Measurements from ENCODE around the gene CCDC33.

Gene CCDC33

GRCh38 chr15:74235962-74236361 is at the start of gene CCDC33:
CCDC33 (plus strand) TSS chr15:74236326; CDS start chr15:74236720, 394 bp downstream.
- peak; percentile 58 for DNase-seq

DNA sequence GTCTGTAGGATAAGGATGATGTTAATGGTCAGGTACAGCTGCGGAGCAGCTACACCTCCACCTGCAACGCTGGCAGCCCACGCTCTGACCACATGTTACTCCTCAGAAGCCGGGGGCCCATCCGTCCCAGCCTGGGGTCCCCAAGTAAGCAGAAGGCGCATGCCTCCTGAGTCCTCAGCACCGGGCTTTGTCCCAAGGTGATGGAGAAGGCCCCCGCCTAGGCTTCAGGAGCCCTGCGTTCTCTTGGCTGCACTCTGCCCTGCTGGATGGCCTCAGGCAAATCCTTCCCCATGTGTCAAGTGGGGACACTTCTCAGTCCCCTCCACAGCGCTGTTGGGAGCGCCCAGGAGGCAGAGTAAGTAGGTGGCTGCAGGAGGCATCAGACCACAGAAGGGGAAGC is 47.9 kb upstream of the CCDC33 start:
- no peak for DNase-seq

- no peak for DNase-seq
These were observed 44.3 kb upstream of the CCDC33 start for GRCh38 chr15:74191798-74192197.

GRCh38 chr15:74192751-74193150 is 43.4 kb upstream of the CCDC33 start:
- DNase-seq: no peak

DNA sequence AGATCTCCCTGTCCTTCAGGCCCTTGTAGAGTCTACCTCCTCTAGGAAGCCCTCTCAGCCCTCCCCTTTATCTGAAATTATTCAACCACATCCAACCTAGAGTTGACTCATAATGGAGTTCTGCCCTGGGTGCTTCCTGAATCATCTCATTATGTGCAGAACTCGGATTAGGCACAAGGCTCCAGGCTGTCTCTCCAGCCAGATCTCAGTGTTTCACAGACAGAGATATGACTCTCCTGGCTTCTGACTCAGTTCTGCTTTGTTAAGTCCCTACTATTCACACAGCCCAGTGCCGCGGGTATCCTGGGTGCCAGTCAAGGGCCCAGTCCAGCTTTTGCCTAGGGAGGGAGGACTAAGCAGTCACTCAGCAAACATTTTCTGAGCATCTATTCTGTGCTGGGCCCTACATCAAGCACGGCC is 42.8 kb upstream of the CCDC33 start:
- DNase-seq: no peak

DNA sequence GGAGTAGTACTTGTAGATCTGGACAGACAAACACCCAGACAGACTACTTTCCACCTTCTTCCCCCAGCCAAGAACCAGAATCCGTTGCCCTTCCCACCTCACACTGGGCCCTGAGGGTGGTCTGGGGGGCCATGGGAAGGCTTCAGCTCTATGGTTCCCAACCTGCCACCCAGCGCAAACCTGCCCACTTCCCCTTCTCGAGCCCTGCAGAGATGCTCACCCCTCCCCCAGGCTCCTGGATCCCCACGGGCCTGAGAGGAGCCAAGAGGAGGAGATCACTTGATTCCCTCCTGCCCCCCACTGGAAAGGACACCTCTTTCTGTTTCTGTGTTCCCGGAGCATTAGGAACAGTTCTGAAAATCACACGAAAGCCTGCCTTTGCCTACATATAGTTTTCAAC is 42.2 kb upstream of the CCDC33 start:
- DNase-seq: no peak

GRCh38 chr15:74194572-74195559 is 41.3 kb upstream of the CCDC33 start:
- no peak for DNase-seq

DNA sequence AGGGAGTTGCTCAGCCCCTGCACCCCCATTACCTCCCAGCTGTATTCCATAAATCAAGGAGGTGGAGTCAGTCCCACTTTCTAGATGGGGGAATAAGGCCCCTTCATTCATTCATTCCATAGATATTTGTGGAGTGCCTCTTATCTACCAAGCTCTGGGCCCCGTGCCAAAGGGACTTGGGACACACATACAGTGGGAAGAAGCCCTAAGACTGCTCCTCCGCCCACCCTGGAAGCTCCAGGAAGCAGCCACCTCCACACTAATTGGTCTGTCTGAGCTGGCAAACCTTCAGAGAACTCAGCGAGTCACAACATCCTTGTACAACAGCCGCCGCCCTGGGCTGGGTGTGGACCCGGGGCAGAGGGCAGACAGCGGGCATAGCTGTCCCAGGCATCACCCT is 40.0 kb upstream of the CCDC33 start:
- no peak for DNase-seq

DNA sequence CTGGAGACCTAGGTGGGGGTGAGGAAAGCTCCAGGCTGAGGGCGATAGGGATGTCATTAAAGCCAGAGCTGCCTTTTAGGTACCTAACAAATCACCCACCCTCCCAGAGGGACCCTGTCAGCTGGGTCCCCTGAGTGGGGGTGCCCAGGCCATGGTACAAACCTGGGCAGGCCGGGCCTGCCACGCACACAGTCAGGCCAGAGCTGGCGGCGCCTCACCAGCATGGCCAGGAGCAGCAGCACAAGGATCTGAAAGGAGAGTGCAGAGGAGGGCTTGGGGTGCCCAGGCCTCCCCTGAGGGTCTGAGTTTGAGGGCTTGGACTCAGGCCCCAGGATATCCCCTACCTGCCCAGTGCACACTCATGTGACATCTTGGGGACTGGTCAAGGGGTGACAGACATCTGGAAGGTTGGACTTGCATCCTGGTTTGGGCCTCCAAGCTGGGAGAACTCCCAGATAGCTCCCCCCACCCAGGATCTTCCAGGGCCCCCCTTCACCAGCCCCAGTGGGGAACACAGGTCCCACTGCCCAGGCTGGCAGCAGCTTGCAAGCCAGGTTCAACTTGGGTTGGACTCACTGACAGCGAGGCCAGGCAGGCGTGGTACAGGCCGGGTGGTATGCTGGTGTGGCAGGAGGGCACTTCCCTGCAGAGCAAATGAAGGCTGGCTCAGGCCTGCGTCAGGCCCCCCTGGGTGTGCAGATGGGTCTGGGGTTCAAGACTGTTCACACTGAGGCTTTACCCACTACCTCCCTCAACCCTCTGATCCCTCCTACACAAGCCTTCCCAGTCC is 38.8 kb upstream of the CCDC33 start:
- no peak for DNase-seq

- no peak for DNase-seq
These were observed 36.9 kb upstream of the CCDC33 start for GRCh38 chr15:74199297-74199652.

DNA sequence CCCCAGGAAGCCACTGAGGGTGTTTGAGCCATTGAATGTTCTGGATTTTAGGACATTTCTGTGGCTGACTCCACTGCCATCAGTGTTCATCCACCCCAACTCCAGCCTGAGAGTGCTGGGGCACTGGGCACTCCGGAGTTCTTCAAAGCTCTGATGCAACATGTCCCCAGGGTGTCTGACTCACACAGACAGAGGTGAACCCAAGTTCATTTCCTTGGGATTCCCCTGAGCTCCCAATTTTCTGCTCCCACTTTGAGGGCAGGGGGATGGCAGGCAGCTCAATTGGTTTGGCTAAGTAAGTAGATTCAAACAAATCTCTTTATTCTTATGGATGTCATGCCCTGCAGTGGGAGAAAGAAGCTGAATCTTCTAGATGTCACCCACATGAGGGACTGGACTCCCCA is 35.7 kb upstream of the CCDC33 start:
- DNase-seq: no peak

DNA sequence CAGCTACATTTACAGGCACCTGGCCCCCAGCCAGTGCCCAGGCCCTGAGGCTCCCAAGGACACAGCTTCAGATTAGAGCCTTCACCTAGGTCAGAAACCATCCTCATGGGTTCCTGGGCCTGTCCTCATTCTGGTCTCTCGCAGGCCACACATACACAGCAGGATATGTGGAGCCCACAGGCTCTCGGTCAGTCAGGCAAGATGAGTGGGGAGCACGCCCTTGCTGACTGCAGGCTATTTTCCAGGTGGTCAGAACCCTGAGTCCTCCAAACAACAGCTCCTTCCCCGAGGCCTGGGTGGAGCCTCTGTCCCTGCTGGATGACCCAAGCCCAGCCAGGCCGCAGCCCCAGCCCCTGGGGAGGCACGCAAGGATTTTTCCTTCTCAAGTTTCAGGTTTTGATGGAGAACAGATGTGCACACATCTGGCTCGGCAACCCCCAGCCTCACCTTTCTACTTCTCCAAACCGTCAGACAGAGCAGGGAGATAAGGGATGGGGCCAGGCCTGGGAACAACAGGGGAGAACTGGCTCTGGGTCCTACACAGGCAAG is 35.2 kb upstream of the CCDC33 start:
- no peak for DNase-seq

GRCh38 chr15:74201710-74202420 is 34.3 kb upstream of the CCDC33 start:
- no peak for DNase-seq

GRCh38 chr15:74202452-74203401 is 33.4 kb upstream of the CCDC33 start, which contains the start of gene STRA6:
STRA6 (minus strand) TSS chr15:74202787; CDS start chr15:74202267, 520 bp downstream.
- DNase-seq: peak; percentile 61

DNA sequence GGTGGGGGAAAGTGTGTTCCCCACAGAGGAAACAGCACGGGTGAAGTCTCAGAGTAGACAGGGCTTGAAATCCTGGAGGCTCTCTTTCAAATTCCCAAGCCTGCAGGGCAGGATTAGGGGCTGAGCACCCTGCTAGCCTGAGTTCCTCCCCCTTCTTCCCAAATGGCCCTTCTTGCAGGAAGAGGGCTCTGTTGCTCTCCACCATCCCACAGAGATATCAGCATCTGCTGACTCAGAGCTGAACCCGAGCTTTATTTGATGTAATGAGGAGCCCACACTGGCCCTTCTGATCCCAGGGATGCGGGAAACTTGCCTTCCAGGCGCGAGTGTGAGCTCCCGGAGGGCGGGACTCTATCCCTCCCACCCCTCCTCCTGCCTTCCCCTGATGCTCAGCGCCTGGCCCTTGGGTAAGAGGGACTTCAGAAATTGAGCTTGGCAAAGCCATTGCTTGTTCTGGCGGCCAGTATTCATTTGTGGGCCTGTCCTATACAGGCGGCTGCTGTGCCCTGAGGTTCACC is 32.2 kb upstream of the CCDC33 start:
- DNase-seq: no peak

DNA sequence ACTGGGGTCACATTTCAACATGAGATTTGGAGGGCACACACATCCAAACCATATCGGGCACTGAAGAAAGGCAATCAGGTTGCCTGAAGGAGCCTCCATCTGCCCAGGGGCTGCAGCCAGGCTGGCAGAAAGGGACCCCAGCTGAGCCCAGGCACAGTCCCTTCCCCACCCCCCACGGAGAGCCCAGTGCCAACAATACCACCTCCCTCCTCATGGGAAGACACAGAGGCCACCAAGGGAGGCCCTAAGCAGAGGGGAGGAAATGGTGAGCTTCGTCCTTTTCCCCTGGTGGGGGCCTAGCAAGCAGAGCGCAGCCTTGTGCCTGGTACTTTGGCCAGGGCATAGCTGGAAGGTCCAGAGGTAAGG is 30.6 kb upstream of the CCDC33 start:
- no peak for DNase-seq

GRCh38 chr15:74206801-74207281 is 29.3 kb upstream of the CCDC33 start:
- no peak for DNase-seq

- DNase-seq: no peak
These were observed 28.3 kb upstream of the CCDC33 start for GRCh38 chr15:74207652-74208440.

GRCh38 chr15:74208496-74208895 is 27.6 kb upstream of the CCDC33 start:
- DNase-seq: no peak

DNA sequence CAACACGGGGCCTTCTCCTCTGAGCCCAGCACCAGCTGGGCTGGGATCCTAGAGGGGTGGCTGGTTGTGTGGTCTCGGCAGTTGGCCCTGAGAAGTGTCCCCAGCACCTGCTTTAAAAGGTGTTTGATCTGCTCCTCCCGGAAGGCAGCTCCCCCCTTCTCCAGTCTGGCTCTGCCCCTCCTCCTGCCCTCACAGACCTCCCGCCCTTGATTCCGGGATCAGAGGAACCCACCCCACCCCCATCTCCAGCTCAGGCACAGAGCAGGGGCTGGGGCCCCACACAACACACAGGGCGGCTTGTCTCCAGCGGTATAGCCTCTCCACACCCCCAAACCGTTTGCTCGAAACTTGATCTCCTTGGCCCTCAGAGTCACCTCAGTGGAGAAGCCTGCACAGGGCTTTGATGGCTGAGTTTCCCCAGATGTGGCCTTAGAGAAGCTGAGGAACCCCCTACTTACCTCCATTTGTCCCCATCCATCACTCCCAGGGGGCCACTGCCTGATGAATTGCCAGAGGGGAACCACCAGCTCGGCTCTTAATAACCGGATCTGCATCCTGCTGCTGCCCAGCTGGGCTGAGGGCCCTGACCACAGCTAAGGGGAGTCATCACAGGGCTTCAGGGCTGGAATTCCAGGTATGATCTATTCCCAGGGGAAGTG is 27.1 kb upstream of the CCDC33 start:
- DNase-seq: no peak

Data from NCI-H526 treated with DMSO at 0.1 percent for 48 hours (cell line).